NB4 (cell line): ENCODE measurements around the gene ARHGAP45.
"Not testable (repeated sequence)": the region's sequence is repeated elsewhere in the genome, so short reads cannot be mapped to it uniquely, and the experiment has no call there.

Experiments
- DNase-seq: peaks from one replicate; pipeline ENCODE4 v3.0.0; 2010; ENCODE audit warnings: low read depth
- H3K4me3 ChIP-seq: one replicate; pipeline ENCODE4 v1.5.1; 2011; ENCODE audit warnings: mild to moderate bottlenecking, low read depth, low read length, moderate library complexity
- CTCF ChIP-seq: IDR thresholded peaks from one replicate; pipeline ENCODE4 v1.5.1; 2012; ENCODE audit warnings: low read depth, low read length
- MYC ChIP-seq: IDR thresholded peaks from 2 replicates; pipeline ENCODE4 v1.6.1; 2011; ENCODE audit warnings: low read depth, low read length
- POLR2A ChIP-seq: IDR thresholded peaks from 2 replicates; pipeline ENCODE4 v1.6.1; 2011; ENCODE audit warnings: mild to moderate bottlenecking; ENCODE audit not compliant: insufficient read length; ENCODE audit errors: extremely low read depth
- TF ChIP-seq, protein P1 (sequence below): IDR thresholded peaks from 2 replicates; pipeline ENCODE4 v1.6.1; 2011; ENCODE audit warnings: low read depth, low read length

The ARHGAP45 gene

GRCh38 chr19:1019980-1020867, 46.7 kb upstream of the ARHGAP45 start:
- H3K4me3 ChIP-seq, result peak overlapping the region; percentile 76
- no peak for TF ChIP-seq CTCF
- TF ChIP-seq, protein P1, sequence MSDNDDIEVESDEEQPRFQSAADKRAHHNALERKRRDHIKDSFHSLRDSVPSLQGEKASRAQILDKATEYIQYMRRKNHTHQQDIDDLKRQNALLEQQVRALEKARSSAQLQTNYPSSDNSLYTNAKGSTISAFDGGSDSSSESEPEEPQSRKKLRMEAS, result no peak
- peak; percentile 52 for DNase-seq

DNA sequence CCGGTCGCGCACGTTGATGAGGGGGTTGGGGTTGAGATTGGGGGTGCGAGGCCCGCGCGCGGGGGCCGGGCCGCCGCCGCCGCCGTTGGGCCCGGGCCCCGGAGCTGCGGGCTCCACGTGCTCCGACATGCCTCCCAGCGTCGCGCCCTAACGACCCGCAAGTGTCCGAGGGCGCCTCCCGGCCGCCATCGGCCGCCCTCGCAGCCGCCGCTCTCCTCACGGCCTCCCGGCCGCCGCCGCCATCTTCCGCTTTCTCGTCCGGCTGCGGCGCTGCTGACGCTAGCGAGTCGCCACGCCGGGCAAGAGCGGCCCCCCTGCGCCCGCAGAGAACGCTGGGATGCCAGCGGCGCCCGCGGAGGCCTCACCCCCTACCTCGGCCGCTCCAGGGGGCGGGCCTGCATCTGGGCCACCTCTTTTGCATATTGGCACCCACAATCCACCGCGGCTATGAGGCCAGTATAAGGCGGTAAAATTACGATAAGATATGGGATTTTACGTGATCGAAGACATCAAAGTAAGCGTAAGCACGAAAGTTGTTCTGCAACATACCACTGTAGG, 46.0 kb upstream of the ARHGAP45 start, which contains the start of gene TMEM259:
TSS of gene TMEM259 (minus strand) at position 256 of the 558 bp plus-strand sequence. CDS start at position 129, 127 bp downstream.
- DNase-seq, result peak; percentile 94
- no peak for TF ChIP-seq CTCF
- TF ChIP-seq, protein P1, result peak; percentile 44; the same call in 1 of the 2 replicates
- TF ChIP-seq MYC, result peak; percentile 54; the same call in 1 of the 2 replicates
- peak within 1 kb of the TSS; percentile 76 for H3K4me3 ChIP-seq

DNA sequence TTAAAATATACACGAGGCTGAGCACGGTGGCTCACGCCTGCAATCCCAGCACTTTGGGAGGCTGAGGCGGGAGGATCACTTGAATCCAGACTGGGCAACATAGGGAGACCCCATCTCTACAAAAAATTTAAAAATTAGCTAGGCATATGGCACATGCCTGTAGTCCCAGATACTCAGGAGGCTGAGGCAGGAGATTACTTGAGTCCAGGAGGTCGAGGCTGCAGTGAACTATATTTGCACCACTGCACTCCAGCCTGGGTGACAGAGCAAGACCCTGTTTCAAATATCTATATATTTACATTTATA, 43.1 kb upstream of the ARHGAP45 start:
- not testable (repeated sequence) for H3K4me3 ChIP-seq, DNase-seq

- DNase-seq, H3K4me3 ChIP-seq: not testable (repeated sequence)
These were observed 41.9 kb upstream of the ARHGAP45 start for GRCh38 chr19:1025080-1025479.

- peak; percentile 73 for DNase-seq
- H3K4me3 ChIP-seq, result peak within 1 kb of the TSS; percentile 68
- TF ChIP-seq, protein P1, result no peak
- TF ChIP-seq MYC (no peak), POLR2A (peak; percentile 11)
These were observed 40.8 kb upstream of the ARHGAP45 start, which contains the start of gene CNN2 for GRCh38 chr19:1025960-1026782. Gene CNN2, plus strand, starts transcription at chr19:1026608. Its CDS starts 54 bp downstream, at chr19:1026662.

- TF ChIP-seq MYC (no peak), CTCF (no peak), POLR2A (no peak)
- TF ChIP-seq, protein P1, result no peak
- DNase-seq, result peak; percentile 67
- H3K4me3 ChIP-seq, result peak overlapping the region; percentile 68
These were observed 40.0 kb upstream of the ARHGAP45 start for GRCh38 chr19:1026783-1027649.

DNA sequence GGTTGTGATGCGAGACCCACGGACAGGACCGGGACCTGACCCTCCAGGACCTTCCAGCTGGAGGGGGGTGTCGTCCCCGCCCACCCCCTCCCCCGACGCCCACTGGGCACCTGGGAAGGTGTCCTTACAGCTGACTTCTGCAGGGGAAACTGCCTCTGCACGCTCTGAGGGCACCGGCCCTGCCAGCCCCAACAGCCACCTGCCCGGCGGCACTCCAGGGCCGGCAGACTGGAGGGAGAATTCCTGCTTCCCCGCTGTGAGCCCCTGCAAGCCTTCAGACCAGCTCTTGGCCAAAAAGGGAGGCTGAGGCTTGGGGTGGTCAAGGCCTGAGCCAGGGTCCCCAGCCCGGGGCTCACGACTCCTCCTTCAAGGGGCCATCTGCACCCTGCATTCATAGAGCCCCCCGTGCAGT, 39.3 kb upstream of the ARHGAP45 start:
- TF ChIP-seq, protein P1, result no peak
- TF ChIP-seq MYC (no peak), POLR2A (no peak)
- peak overlapping the region; percentile 68 for H3K4me3 ChIP-seq
- DNase-seq, result no peak
